MCF 10A (cell line): ENCODE measurements around the gene TRIM9. TPM values are rescaled to one million over a fixed set of nuclear protein-coding genes. Genes with fewer than 3 reads are reported as not detected.

Experiments
- BruUV-seq: library from RNA; stranded (reverse); fragments of 400-500 nt; replicated peaks from 2 replicates; lab custom pipeline; 2021; lab: Mats Ljungman, UMichigan
- CTCF ChIA-PET: fragments of 300-600 bp; sonication (Branson Sonifier 250); formaldehyde crosslinking; extraction: SDS; loops from one replicate; lab custom pipeline; 2021; ENCODE audit warnings: antibody characterized with exemption, inconsistent platforms; lab: Yijun Ruan, JAX
- POLR2A ChIA-PET: fragments of 300-600, 350-650 bp; sonication (Branson Sonifier 250); formaldehyde crosslinking; extraction: SDS; loops from one replicate; lab custom pipeline; 2020; ENCODE audit warnings: antibody characterized with exemption, inconsistent platforms; lab: Yijun Ruan, JAX
- DNase-seq: peaks from one replicate; pipeline ENCODE4 v3.0.0-alpha.2; 2018; ENCODE audit not compliant: unreplicated experiment
- H3K27ac Mint-ChIP-seq: one replicate; pipeline ENCODE4 v1.8.0; 2022; ENCODE audit warnings: mild to moderate bottlenecking, low read depth, mixed read lengths; ENCODE audit not compliant: unreplicated experiment
- H3K27me3 Mint-ChIP-seq: one replicate; pipeline ENCODE4 v1.8.0; 2022; ENCODE audit warnings: mixed read lengths; ENCODE audit not compliant: insufficient read depth, unreplicated experiment
- H3K36me3 Mint-ChIP-seq: one replicate; pipeline ENCODE4 v1.8.0; 2022; ENCODE audit warnings: mild to moderate bottlenecking, moderate library complexity, mixed read lengths; ENCODE audit not compliant: insufficient read depth, unreplicated experiment
- H3K4me1 Mint-ChIP-seq: one replicate; pipeline ENCODE4 v1.8.0; 2022; ENCODE audit warnings: mixed read lengths; ENCODE audit not compliant: insufficient read depth, unreplicated experiment
- H3K4me3 Mint-ChIP-seq: one replicate; pipeline ENCODE4 v1.8.0; 2022; ENCODE audit warnings: mild to moderate bottlenecking, moderate library complexity, mixed read lengths; ENCODE audit not compliant: unreplicated experiment
- H3K9me3 Mint-ChIP-seq: one replicate; pipeline ENCODE4 v1.8.0; 2022; ENCODE audit warnings: mixed read lengths; ENCODE audit not compliant: unreplicated experiment
- intact Hi-C: fragments of 100-400 bp; cut with micrococcal nuclease; formaldehyde crosslinking; loops from 2 replicates; pipeline ENCODE4 v1.14.1; 2022
- total RNA-seq: library from RNA; stranded (reverse); gene quantifications from 2 replicates; pipeline ENCODE4 v1.2.3, GENCODE V29; 2022
- TF ChIP-seq, protein P1 (sequence below): fragments of 200-600 bp; IDR thresholded peaks from one replicate; pipeline ENCODE4 v1.8.0; 2022; ENCODE audit warnings: antibody characterized with exemption, mild to moderate bottlenecking; ENCODE audit not compliant: unreplicated experiment

Gene TRIM9
- total RNA-seq, 1 experiment from 2014 or later = 0.19 TPM

GRCh38 chr14:51104467-51104866 lies 9.6 kb upstream of the TRIM9 start:
- DNase-seq = no peak
- no peaks in the 10 kb centered on the region for H3K36me3 Mint-ChIP-seq
- ChIA-PET CTCF (interaction anchor here (0.6 to 0.7 kb wide), 3 partner anchors 14 to 1094 kb away, joined by 3 to 4 read pairs (median 3); no protein-coding TSS in a partner anchor), POLR2A (interaction anchor here (0.6 to 2.1 kb wide), 5 partner anchors 9 to 601 kb away, joined by 3 to 9 read pairs (median 3); partner anchors contain the start of gene TRIM9)
- H3K9me3 Mint-ChIP-seq = no peaks in the 10 kb centered on the region
- no TSS peak for BruUV-seq
- H3K4me3 Mint-ChIP-seq = no peak overlapping the region
- H3K27me3 Mint-ChIP-seq = peaks cover 54% of the 10 kb centered on the region
- H3K4me1 Mint-ChIP-seq = no peaks in the 10 kb centered on the region
- intact Hi-C loops = no loop called here
- no peak overlapping the region for H3K27ac Mint-ChIP-seq
- TF ChIP-seq, protein P1, sequence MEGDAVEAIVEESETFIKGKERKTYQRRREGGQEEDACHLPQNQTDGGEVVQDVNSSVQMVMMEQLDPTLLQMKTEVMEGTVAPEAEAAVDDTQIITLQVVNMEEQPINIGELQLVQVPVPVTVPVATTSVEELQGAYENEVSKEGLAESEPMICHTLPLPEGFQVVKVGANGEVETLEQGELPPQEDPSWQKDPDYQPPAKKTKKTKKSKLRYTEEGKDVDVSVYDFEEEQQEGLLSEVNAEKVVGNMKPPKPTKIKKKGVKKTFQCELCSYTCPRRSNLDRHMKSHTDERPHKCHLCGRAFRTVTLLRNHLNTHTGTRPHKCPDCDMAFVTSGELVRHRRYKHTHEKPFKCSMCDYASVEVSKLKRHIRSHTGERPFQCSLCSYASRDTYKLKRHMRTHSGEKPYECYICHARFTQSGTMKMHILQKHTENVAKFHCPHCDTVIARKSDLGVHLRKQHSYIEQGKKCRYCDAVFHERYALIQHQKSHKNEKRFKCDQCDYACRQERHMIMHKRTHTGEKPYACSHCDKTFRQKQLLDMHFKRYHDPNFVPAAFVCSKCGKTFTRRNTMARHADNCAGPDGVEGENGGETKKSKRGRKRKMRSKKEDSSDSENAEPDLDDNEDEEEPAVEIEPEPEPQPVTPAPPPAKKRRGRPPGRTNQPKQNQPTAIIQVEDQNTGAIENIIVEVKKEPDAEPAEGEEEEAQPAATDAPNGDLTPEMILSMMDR = no peak

DNA sequence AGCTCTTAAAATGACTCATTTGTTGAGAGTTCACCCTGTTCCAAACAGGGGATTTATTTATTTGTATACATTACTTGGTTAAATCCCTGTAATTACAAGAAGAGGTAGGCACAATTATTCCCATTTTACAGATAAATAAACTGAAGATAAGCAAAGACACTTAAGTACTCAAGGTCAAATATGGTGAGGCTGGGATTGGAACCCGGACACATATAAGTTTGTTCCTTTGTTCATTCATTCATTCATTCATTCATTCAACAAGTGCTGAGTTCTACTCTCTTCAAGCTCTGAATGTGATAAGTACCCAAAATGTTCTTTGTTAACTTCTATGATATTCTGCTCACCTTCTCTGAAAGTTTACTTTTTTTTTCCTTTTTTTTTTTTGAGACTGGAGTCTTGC lies 2.4 kb upstream of the TRIM9 start:
- Mint-ChIP-seq H3K27me3 (peaks cover 31% of the 10 kb centered on the region), H3K4me3 (no peak overlapping the region), H3K36me3 (no peaks in the 10 kb centered on the region), H3K27ac (no peak overlapping the region), H3K9me3 (no peaks in the 10 kb centered on the region), H3K4me1 (no peaks in the 10 kb centered on the region)
- CTCF ChIA-PET = interaction anchor here (1.1 kb wide), 1 partner anchor 142 kb away, joined by 3 read pairs; no protein-coding TSS in a partner anchor
- POLR2A ChIA-PET = interaction anchor here (0.6 kb wide), 1 partner anchor 1883 kb away, joined by 3 read pairs; no protein-coding TSS in a partner anchor
- BruUV-seq = no TSS peak
- intact Hi-C loops = loop anchor here (10.0 kb wide), 1 partner anchor 142 kb away; no protein-coding TSS in a partner anchor
- TF ChIP-seq, protein P1 = no peak
- DNase-seq = no peak

DNA sequence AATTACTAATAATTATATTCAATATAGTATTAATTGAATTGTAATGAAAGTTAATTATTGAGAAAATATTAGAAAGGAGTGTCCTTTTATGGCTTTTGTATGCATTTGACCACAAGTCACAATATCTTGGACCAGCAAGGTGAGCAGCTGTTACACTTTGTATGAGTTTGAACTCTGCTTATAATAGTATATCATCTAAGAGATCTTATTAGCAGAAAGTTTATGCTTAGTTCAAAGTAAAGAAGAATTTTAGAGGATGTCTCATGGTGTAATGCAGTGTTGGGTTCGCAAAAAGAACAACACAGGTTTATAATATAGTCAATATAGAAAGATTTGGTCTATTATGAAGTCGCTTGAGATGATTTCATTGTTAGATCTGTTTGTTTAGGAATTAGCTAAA lies 2.0 kb upstream of the TRIM9 start:
- no peaks in the 10 kb centered on the region for H3K36me3 Mint-ChIP-seq
- H3K4me3 Mint-ChIP-seq = no peak overlapping the region
- peaks cover 31% of the 10 kb centered on the region for H3K27me3 Mint-ChIP-seq
- TF ChIP-seq, protein P1 = no peak
- DNase-seq = no peak
- BruUV-seq = no TSS peak
- no peaks in the 10 kb centered on the region for H3K9me3 Mint-ChIP-seq
- POLR2A ChIA-PET = interaction anchor here (2.2 to 2.5 kb wide), 2 partner anchors 10 to 21 kb away, joined by 5 to 11 read pairs; no protein-coding TSS in a partner anchor
- no peaks in the 10 kb centered on the region for H3K4me1 Mint-ChIP-seq
- intact Hi-C loops = loop anchor here (10.0 kb wide), 1 partner anchor 142 kb away; no protein-coding TSS in a partner anchor
- no peak overlapping the region for H3K27ac Mint-ChIP-seq
- CTCF ChIA-PET = interaction anchor here (0.5 to 1.1 kb wide), 2 partner anchors 57 to 142 kb away, joined by 3 read pairs; no protein-coding TSS in a partner anchor
